Sciatic nerve (tissue), 2 donors: ENCODE measurements around the gene RELB. TPM values are rescaled to one million over a fixed set of nuclear protein-coding genes. Genes with fewer than 3 reads are reported as not detected.

Experiments used
- ATAC-seq: fragments of 200-7000 bp; cut with Tn5 transposase; one replicate; pipeline ENCODE4 v1.9.1; 2020; ENCODE audit warnings: mild to moderate bottlenecking, moderate library complexity
- DNase-seq: peaks from one replicate; pipeline ENCODE4 v3.0.0-alpha.2; 2020; ENCODE audit warnings: low spot score
- intact Hi-C: fragments of 100-400 bp; cut with DNase I; formaldehyde crosslinking; loops from one replicate; pipeline ENCODE4 v1.14.2; 2022
- total RNA-seq: library from RNA; stranded (reverse); fragmentation: NEBNext Ultra II Directional; extraction: Animal tissue kit (Norgen Biotek cat#: 25700); gene quantifications from one replicate; pipeline ENCODE4 v1.2.1, GENCODE V29; 2021
- donor health status: DM: no; HTN: no; CAD: no.
- donor health status: DM: no; HTN: no; CAD: no.

RELB gene
- total RNA-seq, 1 donor from 2014 or later, result 27.4 TPM

- intact Hi-C loops, result no loop called here
- ATAC-seq (no peak), DNase-seq (no peak)
Observed at GRCh38 chr19:45049073-45049736, 47.9 kb downstream of the RELB start.

GRCh38 chr19:45050036-45050435 lies 48.8 kb downstream of the RELB start:
- ATAC-seq (no peak), DNase-seq (no peak)
- intact Hi-C loops, result no loop called here

DNA sequence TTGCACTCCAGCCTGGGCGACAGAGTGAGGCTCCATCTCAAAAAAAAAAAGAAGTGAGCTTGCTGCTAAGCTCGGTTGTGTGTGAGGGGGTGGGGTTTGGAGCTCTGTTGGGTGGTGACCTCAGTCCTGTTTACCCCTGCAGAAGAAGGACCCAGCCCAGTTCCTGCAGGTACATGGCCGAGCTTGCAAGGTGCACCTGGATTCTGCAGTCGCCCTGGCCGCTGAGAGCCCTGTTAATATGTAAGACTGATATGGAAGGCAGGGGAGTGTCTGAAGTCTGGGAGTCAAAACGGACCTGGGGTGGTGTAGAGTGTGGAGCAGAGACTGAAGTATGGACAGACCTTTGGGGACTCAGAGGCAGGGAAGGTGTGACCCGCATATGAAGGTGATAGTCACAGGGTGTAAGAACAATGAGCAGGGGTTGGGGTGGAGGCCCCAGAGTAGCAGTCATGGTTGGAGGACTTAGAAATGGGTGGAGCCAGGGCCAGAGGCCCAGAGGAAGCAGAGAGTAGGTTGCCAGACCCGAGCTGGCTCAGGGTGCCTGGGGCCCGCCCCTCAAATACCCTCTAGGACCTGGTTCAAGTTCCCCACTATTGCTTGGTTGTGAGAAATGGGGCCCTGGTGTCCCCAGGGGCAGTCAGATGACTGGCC lies 50.8 kb downstream of the RELB start:
- ATAC-seq (no peak), DNase-seq (no peak)
- intact Hi-C loops, result no loop called here

DNA sequence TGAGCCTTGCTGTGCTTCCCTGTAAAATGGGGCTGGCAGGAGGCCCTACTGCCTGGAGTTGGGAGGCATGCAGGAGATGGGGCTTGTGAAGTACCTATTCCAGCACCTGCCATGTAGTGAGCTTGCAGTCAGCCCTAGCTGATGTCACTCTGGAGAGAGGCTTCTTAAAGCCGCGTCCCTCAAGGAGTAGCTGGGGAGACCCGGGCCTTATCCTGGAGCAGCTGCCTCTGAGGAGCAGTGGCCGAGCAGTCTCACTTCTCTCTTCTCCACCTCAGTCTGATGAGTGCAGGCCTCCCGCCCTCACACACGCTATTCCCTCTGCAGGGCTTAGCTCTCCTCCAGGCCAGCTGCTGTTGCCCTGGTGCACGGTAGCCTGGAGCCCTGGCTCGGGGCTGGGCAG lies 55.6 kb downstream of the RELB start:
- DNase-seq (no peak), ATAC-seq (no peak)
- intact Hi-C loops, result no loop called here

DNA sequence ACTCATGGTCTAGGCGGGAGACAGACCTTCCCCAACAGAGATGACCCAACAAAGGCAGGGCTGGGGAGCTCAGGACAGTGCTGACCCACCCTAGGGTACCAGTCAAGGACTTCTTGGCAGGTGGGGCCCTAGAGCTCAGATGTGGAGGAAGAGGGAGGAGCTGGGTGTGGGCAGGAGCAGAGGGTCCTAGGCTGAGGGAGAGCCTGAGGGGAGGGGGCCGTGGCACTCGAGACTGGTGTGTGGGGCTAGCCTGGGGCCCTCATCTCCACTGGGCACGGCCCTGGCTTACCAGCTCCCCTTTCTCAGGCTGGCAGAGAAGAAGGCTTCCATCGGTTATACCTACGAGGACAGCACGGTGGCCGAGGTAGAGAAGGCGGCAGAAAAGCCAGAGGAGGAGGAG lies 56.2 kb downstream of the RELB start:
- ATAC-seq (peak; percentile 23), DNase-seq (no peak)
- intact Hi-C loops, result no loop called here

DNA sequence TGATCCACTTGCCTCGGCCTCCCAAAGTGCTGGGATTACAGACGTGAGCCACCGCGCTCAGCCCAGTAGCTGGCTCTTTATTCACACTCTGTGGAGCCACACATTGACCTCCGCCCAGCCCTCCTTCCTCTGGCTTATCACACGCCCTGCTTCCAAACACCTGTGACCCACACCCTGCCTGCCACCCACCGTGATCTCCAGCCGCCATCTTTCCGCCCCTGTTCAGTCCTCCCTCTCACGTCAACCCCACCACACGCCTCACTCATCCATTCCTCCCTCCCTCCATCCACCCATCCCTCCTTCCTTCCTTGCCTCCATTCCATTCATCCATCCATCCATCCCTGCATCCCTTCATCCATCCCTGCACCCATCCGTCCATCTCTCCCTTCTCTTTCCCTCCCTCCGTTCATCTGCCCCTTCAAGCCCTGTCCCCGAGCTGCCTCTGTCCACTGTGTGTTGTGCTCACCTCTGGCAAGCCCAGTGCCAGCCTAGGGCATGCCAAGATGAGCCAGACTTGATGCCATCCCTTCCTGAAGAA lies 57.4 kb downstream of the RELB start:
- intact Hi-C loops, result no loop called here
- ATAC-seq, result no peak
- DNase-seq, result no peak

DNA sequence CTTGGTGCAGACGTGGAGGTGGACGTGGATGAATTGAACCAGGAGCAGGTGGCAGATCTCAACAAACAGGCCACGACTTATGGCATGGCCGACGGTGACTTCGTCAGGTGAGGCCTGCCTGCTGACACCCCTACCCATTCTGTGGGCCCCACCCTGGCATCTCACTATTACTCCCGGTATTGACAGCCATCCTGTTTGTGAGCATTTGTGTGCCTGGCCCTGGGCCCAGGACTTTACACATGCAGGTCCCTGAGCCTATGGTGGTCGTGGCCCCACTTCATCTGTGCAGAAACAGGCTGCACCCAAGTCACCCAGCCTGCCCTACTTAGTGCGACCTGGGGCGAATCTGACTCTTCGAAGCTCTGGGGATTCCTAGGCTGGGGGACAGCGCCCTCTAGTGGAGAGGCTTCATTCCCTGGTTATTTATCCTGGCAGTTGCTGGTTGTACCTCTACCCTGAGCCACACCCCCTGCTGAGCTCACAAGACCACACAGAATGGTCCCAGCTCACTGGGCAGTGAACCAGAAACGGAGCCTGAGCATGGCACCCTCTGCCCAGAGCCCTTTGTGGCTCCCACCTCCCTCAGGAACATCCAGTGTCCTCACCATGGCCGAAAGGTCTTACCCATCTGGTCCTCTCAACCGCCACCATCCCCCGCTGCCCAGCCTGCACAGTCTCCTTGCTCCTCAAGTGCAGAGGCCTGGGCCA lies 58.1 kb downstream of the RELB start:
- ATAC-seq, result peak; percentile 29
- DNase-seq, result peak; percentile 81
- intact Hi-C loops, result no loop called here

GRCh38 chr19:45061965-45062364 lies 60.7 kb downstream of the RELB start:
- DNase-seq (no peak), ATAC-seq (no peak)
- intact Hi-C loops, result no loop called here

DNA sequence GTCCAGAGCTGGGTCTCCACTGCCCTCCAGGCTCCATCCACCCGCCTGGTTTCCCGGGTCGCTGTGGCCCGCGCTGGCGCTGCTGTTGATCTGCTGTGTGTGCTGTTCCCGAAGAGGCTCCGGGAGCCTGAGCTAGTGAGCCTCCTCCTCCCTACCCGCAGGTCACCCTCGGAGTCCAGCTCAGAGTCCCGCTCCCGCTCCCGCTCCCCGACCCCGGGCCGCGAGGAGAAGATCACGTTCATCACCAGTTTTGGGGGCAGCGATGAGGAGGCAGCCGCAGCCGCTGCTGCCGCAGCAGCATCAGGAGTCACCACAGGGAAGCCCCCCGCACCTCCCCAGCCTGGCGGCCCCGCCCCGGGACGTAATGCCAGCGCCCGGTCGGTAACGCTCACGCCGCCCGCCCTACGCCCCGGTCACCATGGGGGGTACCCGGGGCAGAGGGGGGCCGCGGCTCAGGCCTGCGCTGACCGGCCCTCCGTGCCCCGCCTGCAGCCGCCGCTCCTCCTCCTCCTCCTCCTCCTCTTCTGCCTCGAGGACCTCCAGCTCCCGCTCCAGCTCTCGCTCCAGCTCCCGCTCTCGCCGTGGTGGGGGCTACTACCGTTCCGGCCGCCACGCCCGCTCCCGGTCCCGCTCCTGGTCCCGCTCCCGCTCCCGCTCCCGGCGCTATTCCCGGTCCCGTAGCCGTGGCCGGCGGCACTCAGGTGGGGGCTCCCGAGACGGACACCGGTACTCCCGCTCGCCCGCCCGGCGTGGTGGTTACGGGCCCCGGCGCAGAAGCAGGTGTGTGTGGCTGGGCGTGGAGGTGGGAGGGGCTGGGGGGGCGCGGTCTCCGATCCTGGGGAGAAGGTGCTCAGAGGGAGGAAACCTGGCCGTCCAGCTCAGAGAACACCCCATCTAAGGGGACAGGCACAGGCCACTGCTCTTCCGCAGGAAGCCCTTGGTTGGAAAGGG lies 62.9 kb downstream of the RELB start:
- ATAC-seq (no peak), DNase-seq (no peak)
- intact Hi-C loops, result no loop called here

- no peak for ATAC-seq
- no peak for DNase-seq
- intact Hi-C loops, result no loop called here
Observed at GRCh38 chr19:45066921-45067661, 65.8 kb downstream of the RELB start.

DNA sequence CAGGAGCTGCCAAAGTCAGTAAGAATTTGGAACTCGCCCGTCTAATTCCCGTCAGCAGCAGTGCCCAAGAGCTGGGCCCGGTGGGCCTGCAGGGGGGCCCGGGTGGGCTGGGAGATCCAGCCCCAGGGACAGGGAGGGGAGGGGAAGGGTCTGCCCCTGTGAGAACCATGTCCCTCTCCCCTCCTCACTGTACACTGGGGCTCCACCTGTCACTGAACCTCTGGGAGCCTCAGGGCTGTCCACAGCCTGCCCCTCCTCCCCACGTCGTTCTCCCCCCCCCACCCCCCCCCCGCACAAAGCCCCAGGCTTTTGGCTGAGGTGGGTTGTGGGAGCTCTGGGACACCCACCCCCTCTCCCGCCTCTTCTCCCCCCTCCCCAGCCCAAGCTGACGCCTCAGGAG lies 66.8 kb downstream of the RELB start:
- no peak for DNase-seq
- ATAC-seq, result no peak
- intact Hi-C loops, result no loop called here

- intact Hi-C loops, result no loop called here
- DNase-seq, result no peak
- ATAC-seq, result peak; percentile 49
Observed at GRCh38 chr19:45069056-45069455, 67.8 kb downstream of the RELB start.

GRCh38 chr19:45070214-45070613 lies 69.0 kb downstream of the RELB start:
- intact Hi-C loops, result no loop called here
- DNase-seq (no peak), ATAC-seq (no peak)

DNA sequence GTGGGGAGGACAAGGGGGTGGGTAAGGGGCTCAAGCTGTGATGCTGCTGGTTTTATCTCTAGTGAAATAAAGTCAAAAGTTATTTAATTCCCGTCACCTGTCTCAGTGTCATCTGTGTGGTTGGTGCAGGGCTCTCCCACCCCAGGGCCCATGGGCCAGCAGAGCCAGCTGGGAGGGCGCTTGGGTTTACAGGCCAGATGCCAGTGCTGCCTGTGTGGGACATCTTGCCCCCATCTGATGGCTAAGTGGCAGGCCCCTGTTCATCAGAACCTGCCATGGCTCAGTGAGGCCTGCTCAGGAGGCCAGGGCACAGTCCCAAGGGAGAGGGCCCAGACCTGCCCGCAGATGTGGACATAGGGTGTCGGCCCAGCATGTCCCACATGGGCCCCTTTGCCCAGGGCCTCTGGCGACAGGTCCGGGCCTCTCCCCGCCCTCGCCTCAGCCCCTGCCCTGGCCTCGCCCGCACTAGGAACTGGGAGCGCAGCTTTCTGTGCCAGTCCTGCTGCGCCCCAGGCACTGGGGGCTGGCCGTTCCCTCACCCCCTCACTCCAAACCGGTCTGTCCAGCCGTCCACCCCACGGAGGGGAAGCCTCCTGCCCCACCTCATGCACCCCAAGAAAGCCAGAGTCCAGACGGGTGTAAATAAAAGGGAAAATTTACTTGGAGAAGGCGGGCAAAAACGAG lies 69.7 kb downstream of the RELB start:
- no peak for DNase-seq
- intact Hi-C loops, result no loop called here
- no peak for ATAC-seq

GRCh38 chr19:45071545-45071938 lies 70.3 kb downstream of the RELB start:
- intact Hi-C loops, result no loop called here
- DNase-seq, result no peak

DNA sequence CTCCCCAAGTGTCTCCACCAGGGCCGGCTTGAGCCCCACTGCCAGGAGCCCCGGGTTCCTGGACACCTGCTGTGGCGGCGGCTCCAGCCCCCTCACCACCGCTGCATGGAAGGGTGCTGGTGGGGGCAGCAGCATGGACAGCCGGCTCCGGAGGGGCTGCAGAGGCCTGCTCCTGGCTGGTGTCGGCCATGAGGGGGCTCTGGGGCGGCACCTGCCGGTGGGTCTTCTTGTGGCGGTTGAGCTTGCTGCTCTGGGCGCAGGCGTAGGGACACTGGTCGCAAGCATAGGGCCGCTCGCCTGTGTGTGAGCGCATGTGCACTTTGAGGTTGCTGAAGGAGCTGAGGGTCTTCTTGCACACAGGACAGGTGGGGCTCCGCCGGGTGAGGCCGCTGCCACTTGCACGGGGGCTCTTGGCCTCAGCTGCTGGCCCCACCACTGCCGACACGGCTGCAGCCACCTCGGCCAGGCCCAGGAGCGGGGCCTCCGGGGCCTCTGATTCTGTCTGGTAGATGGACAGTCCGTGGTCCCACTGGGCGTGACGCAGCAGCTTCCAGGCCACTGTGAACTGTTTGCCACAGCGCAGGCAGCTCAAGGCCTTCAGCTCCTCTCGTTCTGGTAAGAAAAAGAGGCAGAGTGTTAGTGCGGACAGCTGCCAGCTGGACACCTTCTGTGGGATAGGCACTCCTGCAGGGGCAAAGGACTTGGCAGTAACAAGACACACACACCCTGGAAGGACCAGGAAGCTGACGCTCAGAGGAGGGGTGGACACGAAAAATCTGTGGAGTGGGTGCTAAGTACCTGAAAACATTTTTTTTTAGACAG lies 70.9 kb downstream of the RELB start:
- no peak for ATAC-seq
- intact Hi-C loops, result no loop called here

More at GRCh38 chr19:45071545-45071938, 70.3 kb downstream of the RELB start:
- no peak for ATAC-seq

DNA sequence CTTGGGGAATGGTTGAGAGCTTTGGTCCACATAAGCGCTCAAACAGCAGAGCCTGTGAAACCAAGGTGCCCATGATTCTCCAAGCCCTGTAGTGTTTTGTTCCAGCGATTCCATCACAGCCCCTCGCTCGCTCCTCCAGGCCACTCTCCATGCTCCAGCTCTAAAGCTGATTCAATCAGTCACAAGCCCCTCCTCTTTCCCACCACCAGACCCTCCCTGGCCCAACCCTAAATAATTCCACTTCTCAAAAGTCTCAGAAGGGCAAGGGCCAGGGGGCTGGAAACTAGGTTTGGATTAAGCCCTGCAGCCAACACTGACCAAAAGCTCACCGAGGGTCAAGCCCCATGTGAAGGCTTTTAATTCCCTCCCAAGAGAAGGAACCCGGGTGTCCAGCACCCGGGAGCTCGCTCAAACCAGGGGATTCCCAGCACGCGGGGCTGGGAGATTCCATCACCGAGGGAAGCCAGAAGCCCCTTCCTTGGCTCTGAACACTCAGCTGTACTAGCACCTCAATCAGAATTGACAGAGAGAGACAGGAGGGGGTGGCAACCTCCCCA lies 73.6 kb downstream of the RELB start:
- DNase-seq (no peak), ATAC-seq (no peak)
- intact Hi-C loops, result no loop called here

More for the DNA sequence above, 70.9 kb downstream of the RELB start:
- DNase-seq, result no peak
